NCI-H1105 treated with DMSO at 0.1 percent for 48 hours (cell line): ENCODE data around the gene SNX33.
A peak's percentile ranks its signal among the peaks of the same experiment; 100 is the strongest.
"Not testable (repeated sequence)": the region's sequence is repeated elsewhere in the genome, so short reads cannot be mapped to it uniquely, and the experiment has no call there.

Experiments used
- DNase-seq: peaks from one replicate; lab custom pipeline; 2025; lab: John Stamatoyannopoulos, UW

SNX33 gene

GRCh38 chr15:75683646-75684312 lies 36.1 kb downstream of the SNX33 start:
- peak; percentile 28 for DNase-seq

DNA sequence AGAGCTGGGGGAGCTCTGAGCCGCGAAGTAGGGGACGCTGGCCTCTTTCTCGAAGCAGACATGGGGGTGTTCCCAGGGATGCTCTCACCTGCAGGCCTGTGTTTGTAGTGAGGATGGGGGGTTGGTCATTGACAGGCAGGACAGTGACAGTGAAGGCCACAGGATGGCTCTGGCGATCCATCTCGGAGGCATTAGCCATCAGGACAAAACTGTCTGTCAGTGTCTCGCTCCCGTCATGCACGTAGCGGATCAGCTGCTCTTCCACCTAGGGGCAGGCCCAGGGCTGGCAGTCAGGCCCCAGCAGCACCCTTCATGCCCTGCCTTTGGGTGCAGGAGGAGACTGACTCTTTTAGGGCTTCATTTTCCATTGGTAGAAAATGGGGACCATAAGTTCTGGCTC lies 36.9 kb downstream of the SNX33 start:
- no peak for DNase-seq

DNA sequence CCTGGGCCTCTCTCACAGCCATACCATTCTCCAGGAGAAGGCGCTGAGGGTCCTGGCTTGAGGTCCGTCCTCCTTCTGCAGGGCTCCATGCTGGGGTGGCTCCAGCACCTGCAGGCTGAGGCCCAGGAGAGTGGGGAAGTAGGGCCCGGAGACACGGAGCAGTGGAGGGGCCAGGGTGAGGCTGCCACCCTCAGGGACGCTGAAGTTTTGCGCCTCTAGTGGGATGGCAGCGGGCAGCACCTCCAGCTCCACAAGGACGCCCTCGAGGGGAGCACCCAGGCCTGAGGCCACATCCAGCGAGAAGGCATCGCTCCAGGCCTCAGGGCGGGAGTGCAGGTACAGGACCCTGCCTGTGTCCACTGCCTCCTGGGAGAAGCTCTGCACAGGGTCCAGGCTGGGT lies 37.5 kb downstream of the SNX33 start:
- no peak for DNase-seq

DNA sequence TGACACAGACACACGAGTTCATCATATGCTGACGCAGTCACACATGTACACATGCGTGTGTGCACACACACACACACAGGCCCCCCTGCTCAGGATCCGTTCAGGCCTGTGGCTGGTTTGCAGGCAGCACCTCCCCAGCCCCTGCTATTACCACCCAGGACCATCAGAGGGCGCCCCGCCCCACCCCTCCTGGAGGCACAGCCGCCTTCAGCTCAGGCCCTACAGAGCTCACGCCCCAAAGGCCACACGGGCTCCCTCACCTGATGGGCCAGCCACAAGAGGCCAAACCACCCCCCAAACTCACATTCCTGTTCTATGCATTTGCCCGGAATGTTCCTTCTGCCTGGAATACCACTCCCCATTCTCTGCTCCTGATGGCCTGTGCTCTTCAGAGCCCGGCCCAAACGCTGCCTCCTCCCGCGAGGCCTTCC lies 38.5 kb downstream of the SNX33 start:
- not testable (repeated sequence) for DNase-seq

GRCh38 chr15:75687486-75688277 lies 40.0 kb downstream of the SNX33 start:
- no peak for DNase-seq

DNA sequence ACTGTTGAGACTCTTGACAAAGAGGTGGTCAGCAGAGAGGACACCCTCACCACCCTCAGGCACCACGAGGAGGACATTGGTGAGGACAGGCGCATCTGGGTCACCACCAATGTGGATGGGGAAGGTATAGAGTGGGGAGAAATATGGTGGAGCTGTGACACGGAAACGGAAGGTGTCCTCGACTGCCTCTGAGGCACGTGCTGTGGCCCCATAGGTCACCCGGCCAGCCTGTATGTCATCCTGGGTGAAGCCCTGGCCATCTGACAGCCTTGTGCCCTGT lies 40.5 kb downstream of the SNX33 start:
- no peak for DNase-seq

DNA sequence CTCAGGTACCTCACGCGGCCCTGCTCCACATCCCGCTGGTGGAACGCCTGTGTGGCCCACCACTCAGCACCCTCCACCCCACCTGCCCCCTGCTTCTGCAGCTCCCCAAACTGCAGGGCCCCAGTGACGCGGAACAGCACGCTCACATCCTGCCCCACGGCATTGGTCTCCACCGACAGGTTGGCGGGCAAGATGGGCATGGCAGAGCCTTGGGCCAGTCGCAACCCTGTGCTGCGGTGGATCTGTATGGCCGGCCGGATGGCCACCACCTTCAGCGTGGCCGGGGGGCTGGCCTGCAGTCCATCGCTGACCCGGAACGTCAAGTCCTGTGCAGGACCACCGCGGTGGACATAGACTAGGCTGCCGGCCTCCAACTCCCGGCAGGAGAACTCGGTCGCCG lies 41.1 kb downstream of the SNX33 start:
- DNase-seq = no peak

DNA sequence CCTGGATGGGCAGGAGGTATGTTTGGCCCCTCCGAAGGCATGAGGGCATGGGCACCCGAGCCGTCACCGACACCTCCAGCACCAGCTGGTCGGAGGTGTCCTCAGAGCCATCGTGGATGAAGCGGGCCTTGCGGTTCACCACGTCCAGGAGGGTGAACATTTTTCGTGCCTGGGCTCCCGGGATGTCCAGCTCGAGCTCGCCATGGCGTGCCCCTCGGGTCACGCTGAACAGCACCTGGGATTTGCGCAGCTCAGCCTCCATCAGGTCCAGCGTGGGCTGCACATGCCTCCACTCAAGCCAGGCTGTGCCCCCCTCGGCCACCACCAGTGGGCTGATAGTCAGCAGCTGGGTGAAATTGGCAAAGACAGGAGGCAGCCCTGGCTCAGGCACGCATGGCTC lies 41.7 kb downstream of the SNX33 start:
- DNase-seq = not testable (repeated sequence)

- DNase-seq = not testable (repeated sequence)
Observed at GRCh38 chr15:75692311-75692710, 44.6 kb downstream of the SNX33 start.

DNA sequence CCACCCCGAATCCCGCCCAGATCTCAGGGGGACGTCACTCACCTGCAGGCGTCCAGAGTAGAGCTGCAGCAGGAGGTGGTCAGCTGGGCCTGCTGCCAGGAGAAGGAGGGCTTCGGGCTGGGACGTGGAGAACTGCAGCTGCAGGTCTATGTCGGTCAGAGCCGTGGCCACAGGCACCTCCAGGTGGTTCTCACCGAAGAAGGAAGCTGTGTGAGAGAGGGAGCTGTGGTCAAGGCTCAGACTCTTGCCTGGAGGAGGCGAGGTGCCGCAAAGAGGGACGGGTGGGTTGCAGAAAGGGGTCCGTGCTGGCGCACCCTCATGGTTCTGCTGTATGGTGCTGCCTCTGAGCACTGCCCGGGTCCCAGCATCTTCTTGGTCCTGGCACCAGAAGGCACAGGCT lies 45.3 kb downstream of the SNX33 start:
- DNase-seq = not testable (repeated sequence)

DNA sequence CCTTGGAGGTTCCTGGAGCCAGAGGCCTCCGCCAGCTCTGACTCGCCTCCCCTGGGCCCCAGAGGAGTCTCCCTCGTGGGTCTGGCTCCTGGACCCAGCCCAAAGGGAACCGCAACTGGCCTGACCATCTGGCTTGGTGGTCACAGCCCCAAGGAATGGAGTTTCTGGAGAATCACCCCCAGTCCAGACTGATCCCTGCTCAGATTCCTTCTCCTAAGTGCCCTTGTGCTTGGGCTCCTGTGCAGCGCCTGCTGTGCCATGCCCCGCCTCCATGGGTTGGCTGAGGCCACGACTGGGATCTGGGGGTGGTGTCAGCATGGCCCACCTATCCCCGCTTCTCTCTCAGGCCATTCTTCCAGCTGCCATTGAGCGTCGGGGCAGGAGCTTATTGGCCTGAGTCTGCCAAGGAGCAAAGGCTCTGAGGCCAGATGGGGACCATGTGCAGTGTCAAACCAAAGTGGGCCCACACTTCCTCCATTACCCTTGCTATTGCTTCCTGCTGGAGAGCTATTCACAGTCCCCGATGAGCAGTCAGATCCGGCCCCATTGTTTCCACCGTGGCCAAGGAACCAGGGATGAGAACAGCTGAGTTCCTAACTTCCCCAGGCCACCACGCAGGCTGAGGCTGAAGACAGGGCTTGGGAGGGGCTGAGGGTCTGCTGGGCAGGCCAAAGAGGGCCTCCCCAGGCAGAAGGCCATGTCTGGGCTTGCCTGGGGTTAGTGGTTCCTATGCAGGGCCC lies 46.0 kb downstream of the SNX33 start:
- DNase-seq = no peak

DNA sequence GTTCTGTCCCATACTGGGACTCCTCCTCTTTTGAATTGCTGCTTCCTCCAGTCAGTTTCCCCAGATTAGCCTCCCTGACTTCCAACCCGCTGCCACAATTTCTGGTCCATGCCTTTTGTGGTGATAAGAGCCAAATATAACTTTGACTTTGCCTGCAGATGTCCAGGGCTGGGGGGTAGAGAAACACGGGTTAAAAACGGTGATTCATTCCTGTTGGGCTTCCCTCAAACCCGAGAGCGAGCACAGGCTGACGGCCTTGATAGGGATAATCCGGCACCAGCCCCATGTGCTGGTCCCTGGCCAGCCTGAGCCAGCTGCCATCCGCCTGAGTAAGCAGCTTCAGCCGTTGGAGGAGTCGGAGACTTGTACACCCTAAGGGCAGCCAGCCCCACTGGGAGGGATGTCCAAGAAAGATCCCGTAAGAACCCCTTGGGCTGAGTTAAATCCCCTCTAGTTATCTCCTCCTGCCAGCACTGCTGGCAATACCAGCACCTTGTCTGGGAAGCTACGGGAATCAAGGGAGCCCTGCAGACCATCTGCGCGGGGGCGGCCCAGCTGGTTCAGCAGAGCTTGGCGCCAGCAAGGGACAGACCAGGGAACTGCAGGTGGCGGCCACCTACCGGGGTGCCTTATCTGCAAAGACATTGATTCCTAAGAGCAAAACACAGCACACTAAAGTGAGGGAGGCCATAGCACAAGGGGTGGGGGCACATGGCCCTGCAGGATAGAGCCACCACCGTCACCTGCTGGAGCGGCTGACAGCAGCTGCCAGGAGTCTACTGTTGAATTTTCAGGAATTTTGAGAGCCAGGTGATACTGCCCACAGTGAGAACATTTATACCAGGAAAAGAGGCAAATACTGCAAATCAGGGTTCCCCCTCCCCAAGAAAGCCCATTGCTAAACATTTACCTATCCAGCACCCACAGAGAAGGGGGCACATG lies 46.8 kb downstream of the SNX33 start:
- DNase-seq = peak; percentile 31

- no peak for DNase-seq
Observed at GRCh38 chr15:75695220-75695619, 47.5 kb downstream of the SNX33 start.

- DNase-seq = no peak
Observed at GRCh38 chr15:75695634-75696310, 48.1 kb downstream of the SNX33 start.

GRCh38 chr15:75696311-75696720 lies 48.6 kb downstream of the SNX33 start:
- DNase-seq = no peak

- no peak for DNase-seq
Observed at GRCh38 chr15:75696854-75697259, 49.1 kb downstream of the SNX33 start.

GRCh38 chr15:75697523-75697922 lies 49.8 kb downstream of the SNX33 start:
- DNase-seq = no peak

GRCh38 chr15:75697974-75698747 lies 50.4 kb downstream of the SNX33 start:
- not testable (repeated sequence) for DNase-seq

- DNase-seq = not testable (repeated sequence)
Observed at GRCh38 chr15:75699517-75699916, 51.8 kb downstream of the SNX33 start.
